HCT116 (cell line): ENCODE results near the gene RHBDF2. TPM values are rescaled to one million over a fixed set of nuclear protein-coding genes. Genes with fewer than 3 reads are reported as not detected.

Source experiments
- ATAC-seq: fragments of 200-7000 bp; cut with Tn5 transposase; 2 replicates; pipeline ENCODE4 v1.9.1; 2020; ENCODE audit warnings: mild to moderate bottlenecking, moderate library complexity
- BruUV-seq: library from RNA; stranded (reverse); fragments of 400-500 nt; replicated peaks from 2 replicates; lab custom pipeline; 2021; lab: Mats Ljungman, UMichigan
- CTCF ChIA-PET: fragments of 300-600 bp; sonication (Branson Sonifier 250); formaldehyde crosslinking; loops from one replicate; lab custom pipeline; 2021; ENCODE audit warnings: antibody characterized with exemption; lab: Charles Lee
- POLR2A ChIA-PET: fragments of 300-600, 350-600 bp; sonication (Branson Sonifier 250); formaldehyde crosslinking; loops from one replicate; lab custom pipeline; 2021; ENCODE audit warnings: antibody characterized with exemption; lab: Charles Lee
- RAD21 ChIA-PET, 2 experiments: fragments of 300-600 bp; sonication (Branson Sonifier 250); formaldehyde crosslinking; loops; one replicate each; lab custom pipeline; 2023; ENCODE audit warnings: low total read pairs in 2 of 2; ENCODE audit not compliant: uncharacterized antibody in 2 of 2, unreplicated experiment in 2 of 2, low non-redundant PET in 1 of 2; lab: Charles Lee
- DNase-seq: peaks from one replicate; pipeline ENCODE4 v3.0.0-alpha.2; 2010; ENCODE audit warnings: low read depth, low spot score
- H2AFZ ChIP-seq: fragments of 200-600 bp; shearing (Covaris generic), sonication (generic); 2 replicates; pipeline ENCODE4 v1.6.1; 2017; ENCODE audit warnings: low read depth, mixed run types, mixed read lengths, antibody characterized with exemption, low read length; ENCODE audit not compliant: poor library complexity, severe bottlenecking
- H3K27ac ChIP-seq: 2 replicates; pipeline ENCODE4 v1.5.1; 2012; ENCODE audit warnings: low read depth, low read length
- H3K27me3 ChIP-seq: fragments of 200-600 bp; sonication (generic); 2 replicates; pipeline ENCODE4 v1.6.1; 2016; ENCODE audit warnings: mixed run types, low read length, mixed read lengths; ENCODE audit not compliant: insufficient read depth
- H3K36me3 ChIP-seq, 2 experiments: fragments of 200-500 bp in 1 of 2; fragments of 200-600 bp in 1 of 2; sonication (Bioruptor generic) in 1 of 2; sonication (generic) in 1 of 2; 2 replicates each; pipeline versions ENCODE4 v1.5.1 to v1.6.1; 2014 to 2016; ENCODE audit warnings: low read length in 2 of 2, inconsistent platforms in 1 of 2, mixed read lengths in 1 of 2, mixed run types in 1 of 2; ENCODE audit not compliant: insufficient read depth in 2 of 2, control insufficient read depth in 1 of 2
- H3K4me1 ChIP-seq, 2 experiments: fragments of 200-600 bp in 1 of 2; sonication (generic) in 1 of 2; 2 replicates each; pipeline versions ENCODE4 v1.5.1 to v1.6.1; 2012 to 2017; ENCODE audit warnings: low read length in 2 of 2, inconsistent platforms in 1 of 2, mild to moderate bottlenecking in 1 of 2, mixed read lengths in 1 of 2, mixed run types in 1 of 2, moderate library complexity in 1 of 2; ENCODE audit not compliant: insufficient read depth in 2 of 2, control insufficient read depth in 1 of 2
- H3K4me2 ChIP-seq: fragments of 200-600 bp; sonication (generic); 2 replicates; pipeline ENCODE4 v1.6.1; 2017; ENCODE audit warnings: mixed run types, low read length, mixed read lengths
- H3K4me3 ChIP-seq, 2 experiments: fragments of 200-600 bp in 1 of 2; sonication (generic) in 1 of 2; replicated peaks in 1 of 2; 2 replicates each; pipeline ENCODE4 v1.5.1; 2011 to 2016; ENCODE audit warnings: low read length in 2 of 2, control low read depth in 1 of 2, low read depth in 1 of 2, mild to moderate bottlenecking in 1 of 2, mixed read lengths in 1 of 2, mixed run types in 1 of 2
- H3K79me2 ChIP-seq: fragments of 200-600 bp; sonication (generic); 2 replicates; pipeline ENCODE4 v1.6.1; 2017; ENCODE audit warnings: mild to moderate bottlenecking, mixed run types, low read length, moderate library complexity, mixed read lengths; ENCODE audit not compliant: insufficient read depth
- H3K9ac ChIP-seq: fragments of 200-600 bp; sonication (generic); 2 replicates; pipeline ENCODE4 v1.6.1; 2016; ENCODE audit warnings: low read length, mixed read lengths
- H3K9me2 ChIP-seq: fragments of 200-600 bp; sonication (generic), shearing (Covaris generic); 2 replicates; pipeline ENCODE4 v1.6.1; 2017; ENCODE audit warnings: mixed run types, mild to moderate bottlenecking, moderate library complexity; ENCODE audit not compliant: insufficient read depth
- H3K9me3 ChIP-seq, 2 experiments: fragments of 200-500 bp in 1 of 2; fragments of 200-600 bp in 1 of 2; sonication (Bioruptor generic) in 1 of 2; sonication (generic) in 1 of 2; 2 replicates each; pipeline ENCODE4 v1.6.1; 2014 to 2017; ENCODE audit warnings: low read length in 2 of 2, mixed read lengths in 2 of 2, inconsistent platforms in 1 of 2, low read depth in 1 of 2, mild to moderate bottlenecking in 1 of 2, mixed run types in 1 of 2, moderate library complexity in 1 of 2; ENCODE audit not compliant: control insufficient read depth in 1 of 2, insufficient read depth in 1 of 2
- H4K20me1 ChIP-seq: fragments of 200-600 bp; sonication (generic), shearing (Covaris generic); 2 replicates; pipeline ENCODE4 v1.6.1; 2017; ENCODE audit warnings: mixed run types, mild to moderate bottlenecking, moderate library complexity; ENCODE audit not compliant: insufficient read depth
- POLR2A ChIP-seq: IDR thresholded peaks from 2 replicates; pipeline ENCODE4 v1.7.0; 2011; ENCODE audit warnings: borderline replicate concordance; ENCODE audit not compliant: insufficient read depth, insufficient read length; ENCODE audit errors: extremely low read depth
- RAD21 ChIP-seq: IDR thresholded peaks from 2 replicates; pipeline ENCODE4 v1.6.1; 2012; ENCODE audit warnings: low read depth, mild to moderate bottlenecking
- SP1 ChIP-seq: IDR thresholded peaks from 2 replicates; pipeline ENCODE4 v1.6.1; 2012; ENCODE audit warnings: low read depth
- intact Hi-C: fragments of 100-400 bp; cut with micrococcal nuclease; formaldehyde crosslinking; loops from 2 replicates; pipeline ENCODE4 v1.10.0; 2022
- total RNA-seq: library from RNA; stranded (reverse); gene quantifications from one replicate; pipeline ENCODE4 v1.2.1, GENCODE V29; 2021; ENCODE audit not compliant: unreplicated experiment
- TF ChIP-seq, protein P1 (sequence below): IDR thresholded peaks from 2 replicates; pipeline ENCODE4 v1.6.1; 2012; ENCODE audit warnings: low read depth

RHBDF2 gene
- total RNA-seq, 1 experiment from 2014 or later = 61.1 TPM

DNA sequence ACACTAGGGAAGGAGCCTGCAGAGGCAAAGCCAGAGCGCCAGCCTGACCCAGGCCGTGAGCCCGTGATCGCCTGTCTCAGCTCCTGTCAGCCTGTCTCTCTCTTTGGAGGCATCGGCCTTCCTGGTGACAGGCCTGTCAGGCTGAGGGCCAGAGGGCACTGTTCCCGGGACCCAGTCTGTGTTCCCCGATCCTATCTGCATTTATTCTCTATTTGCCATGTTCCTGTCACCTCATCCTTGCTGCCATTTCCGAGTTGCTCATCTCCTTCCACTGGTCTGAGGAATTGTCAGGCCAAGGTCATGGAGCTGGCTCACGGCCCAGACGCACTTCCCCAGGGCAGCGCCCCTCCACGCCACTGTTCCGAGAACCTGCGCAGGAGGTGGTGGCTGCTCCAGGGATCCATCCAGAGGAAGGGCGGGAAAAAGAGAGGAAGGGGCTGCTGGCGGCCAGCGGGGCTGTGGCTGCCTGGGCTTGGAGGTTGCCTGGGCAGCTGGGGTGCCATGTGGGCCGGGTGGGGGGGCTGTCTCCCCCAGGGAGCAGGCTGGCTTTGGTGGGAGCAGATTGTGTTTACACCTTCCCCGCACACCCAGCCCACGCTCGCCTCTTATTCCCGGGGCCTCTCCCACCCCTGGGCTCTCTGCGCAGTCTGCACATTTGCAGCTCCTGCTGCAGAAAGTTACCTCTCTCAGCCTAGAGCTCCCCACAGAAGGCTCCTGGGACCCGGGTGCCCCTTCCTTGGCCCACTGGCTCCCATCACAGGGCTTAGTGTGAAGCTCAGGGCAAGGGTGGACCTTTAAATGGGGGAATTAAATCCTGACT is 43.5 kb upstream of the RHBDF2 start:
- intact Hi-C loops = no loop called here
- Histone ChIP-seq H3K79me2 (no peaks in the 10 kb centered on the region), H3K4me3 (no peak overlapping the region), H3K36me3 (no peaks in the 10 kb centered on the region), H3K4me1 (peaks cover 8 to 29% of the 10 kb centered on the region in 2 experiments), H3K9ac (no peak overlapping the region), H3K27me3 (no peaks in the 10 kb centered on the region), H4K20me1 (no peaks in the 10 kb centered on the region), H3K27ac (no peak overlapping the region), H2AFZ (no peak overlapping the region), H3K9me3 (no peaks in the 10 kb centered on the region), H3K4me2 (no peak overlapping the region), H3K9me2 (no peaks in the 10 kb centered on the region)
- DNase-seq (no peak), ATAC-seq (no peak)
- no TSS peak for BruUV-seq
- ChIA-PET RAD21 (no interaction called here), POLR2A (interaction anchor here (1.1 kb wide), 1 partner anchor 13 kb away, joined by 3 read pairs; no protein-coding TSS in a partner anchor), CTCF (interaction anchor here (1.4 to 2.7 kb wide), 2 partner anchors 12 to 22 kb away, joined by 3 to 22 read pairs; no protein-coding TSS in a partner anchor)
- TF ChIP-seq SP1 (no peak), POLR2A (no peak), RAD21 (no peak)
- TF ChIP-seq, protein P1, sequence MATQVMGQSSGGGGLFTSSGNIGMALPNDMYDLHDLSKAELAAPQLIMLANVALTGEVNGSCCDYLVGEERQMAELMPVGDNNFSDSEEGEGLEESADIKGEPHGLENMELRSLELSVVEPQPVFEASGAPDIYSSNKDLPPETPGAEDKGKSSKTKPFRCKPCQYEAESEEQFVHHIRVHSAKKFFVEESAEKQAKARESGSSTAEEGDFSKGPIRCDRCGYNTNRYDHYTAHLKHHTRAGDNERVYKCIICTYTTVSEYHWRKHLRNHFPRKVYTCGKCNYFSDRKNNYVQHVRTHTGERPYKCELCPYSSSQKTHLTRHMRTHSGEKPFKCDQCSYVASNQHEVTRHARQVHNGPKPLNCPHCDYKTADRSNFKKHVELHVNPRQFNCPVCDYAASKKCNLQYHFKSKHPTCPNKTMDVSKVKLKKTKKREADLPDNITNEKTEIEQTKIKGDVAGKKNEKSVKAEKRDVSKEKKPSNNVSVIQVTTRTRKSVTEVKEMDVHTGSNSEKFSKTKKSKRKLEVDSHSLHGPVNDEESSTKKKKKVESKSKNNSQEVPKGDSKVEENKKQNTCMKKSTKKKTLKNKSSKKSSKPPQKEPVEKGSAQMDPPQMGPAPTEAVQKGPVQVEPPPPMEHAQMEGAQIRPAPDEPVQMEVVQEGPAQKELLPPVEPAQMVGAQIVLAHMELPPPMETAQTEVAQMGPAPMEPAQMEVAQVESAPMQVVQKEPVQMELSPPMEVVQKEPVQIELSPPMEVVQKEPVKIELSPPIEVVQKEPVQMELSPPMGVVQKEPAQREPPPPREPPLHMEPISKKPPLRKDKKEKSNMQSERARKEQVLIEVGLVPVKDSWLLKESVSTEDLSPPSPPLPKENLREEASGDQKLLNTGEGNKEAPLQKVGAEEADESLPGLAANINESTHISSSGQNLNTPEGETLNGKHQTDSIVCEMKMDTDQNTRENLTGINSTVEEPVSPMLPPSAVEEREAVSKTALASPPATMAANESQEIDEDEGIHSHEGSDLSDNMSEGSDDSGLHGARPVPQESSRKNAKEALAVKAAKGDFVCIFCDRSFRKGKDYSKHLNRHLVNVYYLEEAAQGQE = no peak
